ENCODE measurements around the gene NUP210L. TPM values are rescaled to one million over a fixed set of nuclear protein-coding genes. Genes with fewer than 3 reads are reported as not detected.

The NUP210L gene
- total RNA-seq, 1 donor from 2014 or later, result 0.22 TPM

GRCh38 chr1:153978274-153978909 lies 176.5 kb downstream of the NUP210L start:
- H3K4me1 Mint-ChIP-seq, result peaks cover 32% of the 10 kb centered on the region

DNA sequence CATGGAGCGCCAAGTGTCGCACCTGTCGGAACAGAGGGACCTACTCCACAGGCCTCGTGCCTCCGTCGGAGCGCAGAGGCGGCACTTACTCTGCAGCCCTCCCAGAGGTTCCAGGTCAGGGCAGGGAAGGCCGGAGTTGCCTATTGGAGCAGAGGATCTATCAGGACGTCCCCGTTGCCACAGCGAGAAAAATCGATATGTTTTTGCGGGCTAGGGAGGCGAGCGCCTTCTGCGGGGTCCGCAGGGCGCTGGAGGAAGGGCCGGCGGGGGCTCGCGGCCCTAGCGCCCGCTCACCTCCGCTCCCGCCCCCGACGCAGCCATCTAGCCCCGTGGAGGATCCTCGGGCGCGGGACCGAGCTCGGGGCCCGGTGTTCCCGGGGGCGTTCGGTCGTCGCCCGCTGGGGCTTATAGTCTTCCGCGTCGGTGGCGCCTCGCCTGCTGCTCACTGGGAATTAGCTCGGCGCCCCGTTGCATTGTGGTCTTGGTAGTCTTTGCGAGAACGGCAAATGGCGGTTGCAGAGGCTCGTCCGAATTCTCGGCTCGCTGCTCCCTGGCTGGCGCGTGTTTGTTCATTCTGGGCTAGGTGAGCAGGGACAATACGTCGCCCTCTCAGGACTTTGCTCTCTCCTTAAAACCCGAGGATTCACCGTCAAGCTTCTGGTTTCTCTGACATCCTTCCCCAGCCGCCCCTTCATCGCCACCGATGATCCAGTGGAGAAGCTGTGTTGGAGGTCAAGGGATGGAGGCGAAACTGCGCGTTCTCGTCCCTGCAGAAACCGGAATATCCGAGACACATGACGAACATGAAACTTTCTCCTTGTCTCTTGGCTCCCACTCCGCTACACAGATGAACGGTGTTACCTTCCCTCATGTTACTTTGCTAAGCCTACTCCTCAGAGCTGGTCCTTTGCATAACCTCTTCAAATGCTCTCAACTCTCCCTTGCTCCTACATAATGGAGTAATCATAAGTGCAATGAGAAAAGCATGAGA lies 177.3 kb downstream of the NUP210L start, which contains the start of gene JTB:
TSS of gene JTB (minus strand) at position 425 of the 991 bp plus-strand sequence. CDS start at position 3, 422 bp downstream.
- DNase-seq (peak; percentile 72), ATAC-seq (ENCODE audit: low read depth) (peak; percentile 97)
- Mint-ChIP-seq H3K4me1 (peaks cover 32% of the 10 kb centered on the region), H3K9me3 (no peaks in the 10 kb centered on the region), H3K4me3 (peak within 1 kb of the TSS; percentile 98), H3K27ac (peak within 1 kb of the TSS; percentile 97), H3K27me3 (no peaks in the 10 kb centered on the region), H3K36me3 (ENCODE audit: low read depth) (peaks cover 47% of the 10 kb centered on the region)
- ChIA-PET POLR2A (interaction anchor here (0.5 to 8.0 kb wide), 21 partner anchors 9 to 442 kb away, joined by 3 to 230 read pairs (median 4); partner anchors contain the start of genes CREB3L4, CRTC2, DENND4B and GATAD2B), CTCF (interaction anchor here (1.2 to 2.9 kb wide), 5 partner anchors 9 to 156 kb away, joined by 4 to 15 read pairs (median 8); partner anchors contain the start of genes CREB3L4, CRTC2, DENND4B and RAB13)
- intact Hi-C loops (cut with micrococcal nuclease), result loop anchor here (1.0 to 2.0 kb wide), 5 partner anchors 8 to 55 kb away; partner anchors contain the start of genes CREB3L4, CRTC2, GATAD2B and RPS27
- TF ChIP-seq CTCF (IDR thresholded peaks at IDR 0.05), result no peak

More at GRCh38 chr1:153978274-153978909, 176.5 kb downstream of the NUP210L start:
- intact Hi-C loops (cut with micrococcal nuclease), result no loop called here
- no peak for TF ChIP-seq CTCF (IDR thresholded peaks at IDR 0.05)
- CTCF ChIA-PET, result interaction anchor here (1.2 to 2.9 kb wide), 5 partner anchors 8 to 164 kb away, joined by 4 to 15 read pairs (median 7); partner anchors contain the start of genes CREB3L4, CRTC2 and RAB13
- H3K36me3 Mint-ChIP-seq (ENCODE audit: low read depth), result peaks cover 38% of the 10 kb centered on the region
- DNase-seq, result no peak
- POLR2A ChIA-PET, result interaction anchor here (0.6 to 8.0 kb wide), 11 partner anchors 8 to 412 kb away, joined by 3 to 230 read pairs (median 25); partner anchors contain the start of genes CREB3L4, CRTC2, DENND4B and GATAD2B
- H3K4me3 Mint-ChIP-seq, result peak overlapping the region; percentile 98
- no peaks in the 10 kb centered on the region for H3K27me3 Mint-ChIP-seq
- H3K27ac Mint-ChIP-seq, result peak overlapping the region; percentile 96
- H3K9me3 Mint-ChIP-seq, result no peaks in the 10 kb centered on the region
- ATAC-seq (ENCODE audit: low read depth), result no peak

DNA sequence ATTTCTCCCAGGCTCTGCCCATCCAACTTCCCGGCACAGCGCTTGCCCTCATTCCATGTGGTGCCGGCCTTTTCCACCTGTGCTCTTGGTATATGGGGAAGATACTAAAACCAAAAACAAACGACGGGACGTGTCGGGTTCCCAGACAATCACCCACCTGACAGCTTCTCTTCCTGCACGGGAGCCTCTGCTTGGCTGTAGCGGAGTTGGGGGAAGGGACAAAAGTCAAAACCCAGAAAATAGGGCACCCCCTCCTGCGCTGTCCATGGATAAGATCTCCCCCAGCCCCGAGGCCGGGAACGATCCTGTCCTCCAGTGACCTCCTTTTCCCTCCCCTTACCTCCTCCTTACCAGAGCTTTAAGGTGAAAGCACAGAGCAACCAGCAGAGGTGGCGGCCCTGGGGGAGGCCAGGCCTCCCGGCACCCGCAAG lies 178.0 kb downstream of the NUP210L start:
- H3K36me3 Mint-ChIP-seq (ENCODE audit: low read depth), result peaks cover 48% of the 10 kb centered on the region
- H3K9me3 Mint-ChIP-seq, result no peaks in the 10 kb centered on the region
- POLR2A ChIA-PET, result interaction anchor here (0.5 to 8.0 kb wide), 16 partner anchors 10 to 412 kb away, joined by 3 to 230 read pairs (median 4); partner anchors contain the start of genes CREB3L4, CRTC2, DENND4B and GATAD2B
- no peaks in the 10 kb centered on the region for H3K27me3 Mint-ChIP-seq
- DNase-seq (no peak), ATAC-seq (ENCODE audit: low read depth) (no peak)
- H3K4me1 Mint-ChIP-seq, result peaks cover 32% of the 10 kb centered on the region
- CTCF ChIA-PET, result interaction anchor here (1.2 to 2.9 kb wide), 4 partner anchors 9 to 30 kb away, joined by 4 to 15 read pairs (median 11); partner anchors contain the start of genes CREB3L4, CRTC2, DENND4B and RAB13
- H3K27ac Mint-ChIP-seq, result peak overlapping the region; percentile 97
- H3K4me3 Mint-ChIP-seq, result peak overlapping the region; percentile 98
- TF ChIP-seq CTCF (IDR thresholded peaks at IDR 0.05), result no peak
- intact Hi-C loops (cut with micrococcal nuclease), result loop anchor here (1.0 to 2.0 kb wide), 5 partner anchors 8 to 54 kb away; partner anchors contain the start of genes CREB3L4, CRTC2, GATAD2B and RPS27

GRCh38 chr1:153973525-153973924 lies 181.3 kb downstream of the NUP210L start:
- Mint-ChIP-seq H3K27me3 (no peaks in the 10 kb centered on the region), H3K27ac (peak overlapping the region; percentile 43), H3K36me3 (ENCODE audit: low read depth) (peaks cover 48% of the 10 kb centered on the region), H3K9me3 (no peaks in the 10 kb centered on the region), H3K4me3 (no peak overlapping the region), H3K4me1 (peaks cover 38% of the 10 kb centered on the region)
- no peak for DNase-seq
- TF ChIP-seq CTCF (IDR thresholded peaks at IDR 0.05), result no peak
- ATAC-seq (ENCODE audit: low read depth), result no peak
- ChIA-PET CTCF (no interaction called here), POLR2A (interaction anchor here (0.7 to 2.0 kb wide), 4 partner anchors 11 to 166 kb away, joined by 3 to 8 read pairs (median 5); partner anchors contain the start of gene SLC39A1)
- intact Hi-C loops (cut with micrococcal nuclease), result no loop called here

Data from activated B cell treated with CpG ODN at 0.5 μM for 24 hours (primary cell).